Stimulated activated CD8-positive, alpha-beta memory T cell treated with anti-CD3 and anti-CD28 coated beads, Interleukin-15, amount 100 ng/mL, for 24 hours (primary cell): ENCODE results near the gene UBASH3B.

ENCODE experiments used
- DNase-seq: peaks from one replicate; pipeline ENCODE4 v3.0.0-alpha.2; 2020; ENCODE audit warnings: low read depth

Gene UBASH3B

DNA sequence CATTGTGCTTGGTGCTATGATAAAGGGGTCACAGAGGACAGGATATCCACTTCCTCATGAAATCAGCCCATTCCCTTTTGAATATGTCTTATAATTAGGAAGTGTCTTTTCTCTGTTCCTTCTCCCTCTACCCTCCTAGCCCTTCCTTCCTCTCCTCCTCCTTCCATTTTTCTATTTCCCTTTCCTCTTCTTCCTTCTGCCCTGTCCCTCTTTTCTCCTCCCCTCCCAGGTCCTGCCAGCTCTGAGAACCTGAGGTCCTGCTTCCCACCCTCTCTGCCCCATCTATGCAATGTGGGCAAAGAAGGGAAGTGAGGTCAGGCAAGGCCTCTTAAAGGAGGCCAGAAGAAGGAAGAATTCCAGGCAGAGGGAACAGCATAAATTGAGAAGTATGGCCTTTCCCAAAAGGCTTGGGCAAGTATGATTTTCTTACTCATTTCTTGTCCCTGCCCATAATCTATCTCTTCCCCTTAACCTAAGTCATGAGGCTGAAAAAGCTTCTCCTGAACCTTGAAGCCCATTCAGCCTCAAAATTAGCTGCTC lies 7.7 kb upstream of the UBASH3B start:
- DNase-seq, result no peak

GRCh38 chr11:122649116-122649515 lies 6.4 kb upstream of the UBASH3B start:
- no peak for DNase-seq

DNA sequence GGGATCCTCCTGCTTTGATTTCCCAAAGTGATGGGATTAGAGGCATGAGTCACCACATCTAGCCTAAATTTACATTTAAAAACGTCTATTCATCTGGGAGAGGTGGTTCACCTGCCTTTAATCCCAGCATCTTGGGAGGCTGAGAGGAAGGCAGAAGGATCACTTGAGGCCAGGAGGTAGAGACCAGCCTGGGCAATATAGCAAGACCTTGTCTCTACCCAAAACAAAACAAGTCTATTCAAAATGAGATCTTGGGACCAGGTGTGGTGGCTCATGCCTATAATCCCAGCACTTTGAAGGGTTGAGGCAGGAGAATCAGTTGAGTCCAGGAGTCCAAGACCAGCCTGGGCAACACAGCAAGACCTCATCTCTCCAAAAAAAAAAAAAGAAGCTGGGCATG lies 4.9 kb upstream of the UBASH3B start:
- no peak for DNase-seq

DNA sequence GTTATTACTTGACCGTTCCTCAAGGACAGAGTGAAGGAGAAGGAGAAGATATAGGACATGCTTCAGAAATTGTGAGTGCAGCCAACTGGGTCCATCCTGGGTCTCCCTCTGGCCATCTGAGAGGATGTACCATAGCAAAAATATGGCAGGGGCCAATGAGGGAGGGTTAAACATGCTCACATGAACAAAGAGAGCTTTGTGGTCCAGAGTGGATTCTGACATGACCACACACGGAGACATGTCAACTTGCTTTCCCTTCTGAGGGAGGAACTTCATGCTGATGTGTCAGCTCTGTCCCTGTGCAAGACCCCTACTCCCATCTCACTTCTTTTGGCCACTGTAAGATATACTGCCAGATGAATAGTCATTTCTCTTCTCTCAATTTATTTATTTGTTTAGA lies 3.0 kb upstream of the UBASH3B start:
- DNase-seq, result no peak

DNA sequence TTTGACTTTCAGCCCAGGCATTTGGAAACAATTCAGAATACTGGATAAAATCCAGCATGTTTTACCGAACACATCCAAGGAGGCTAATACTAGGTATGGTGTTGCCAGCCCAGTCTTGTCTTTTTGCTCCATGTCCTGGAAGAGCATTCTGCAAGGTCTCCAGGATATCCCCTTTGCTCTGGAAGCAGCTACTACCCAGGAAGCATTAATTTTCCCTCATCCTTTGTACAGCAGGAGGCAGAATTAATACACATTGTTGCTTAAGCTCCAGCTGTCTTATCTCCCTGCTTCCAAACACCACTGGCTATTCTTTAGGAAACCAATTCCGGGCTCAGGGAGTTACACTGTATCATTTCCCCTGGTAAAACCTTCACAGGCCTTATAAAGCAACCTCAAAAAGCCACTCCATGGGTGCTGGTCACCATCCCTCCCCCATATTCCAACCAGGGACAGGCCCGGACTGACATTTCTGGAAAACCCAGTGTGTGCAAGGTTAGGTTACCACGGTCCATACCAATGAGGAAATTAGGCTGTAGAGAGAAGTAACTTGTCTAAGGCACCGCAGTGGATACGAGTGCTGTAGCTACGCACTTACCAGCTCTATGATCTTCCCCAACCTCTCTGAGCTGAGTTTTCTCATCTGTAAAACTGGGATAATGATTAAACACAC lies 1.5 kb upstream of the UBASH3B start:
- DNase-seq, result no peak

DNA sequence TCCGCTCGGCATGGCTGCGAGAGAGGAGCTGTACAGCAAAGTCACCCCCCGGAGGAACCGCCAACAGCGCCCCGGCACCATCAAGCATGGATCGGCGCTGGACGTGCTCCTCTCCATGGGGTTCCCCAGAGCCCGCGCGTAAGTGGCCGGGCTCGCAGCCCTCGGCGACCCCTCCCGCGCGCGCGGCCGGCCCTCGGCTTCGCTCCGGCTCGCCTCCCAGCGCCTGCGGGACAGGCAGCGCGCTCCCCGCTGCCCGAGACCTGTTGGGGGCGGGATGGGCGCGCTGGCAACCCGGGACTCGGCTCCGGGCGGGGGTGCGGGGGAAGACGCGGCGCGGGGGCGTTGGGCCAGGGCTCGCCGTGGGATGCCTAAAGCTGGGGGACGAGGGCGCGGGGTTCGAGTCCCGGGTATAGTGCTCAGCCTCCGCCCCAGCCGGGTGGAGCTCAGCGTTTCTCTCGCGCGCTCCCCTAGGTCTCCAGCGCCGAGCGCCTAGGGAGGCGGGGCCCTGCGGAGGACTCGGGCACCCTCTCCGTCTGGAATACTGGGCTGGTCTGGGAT lies 630 bp downstream of the UBASH3B start:
- peak; percentile 11 for DNase-seq

DNA sequence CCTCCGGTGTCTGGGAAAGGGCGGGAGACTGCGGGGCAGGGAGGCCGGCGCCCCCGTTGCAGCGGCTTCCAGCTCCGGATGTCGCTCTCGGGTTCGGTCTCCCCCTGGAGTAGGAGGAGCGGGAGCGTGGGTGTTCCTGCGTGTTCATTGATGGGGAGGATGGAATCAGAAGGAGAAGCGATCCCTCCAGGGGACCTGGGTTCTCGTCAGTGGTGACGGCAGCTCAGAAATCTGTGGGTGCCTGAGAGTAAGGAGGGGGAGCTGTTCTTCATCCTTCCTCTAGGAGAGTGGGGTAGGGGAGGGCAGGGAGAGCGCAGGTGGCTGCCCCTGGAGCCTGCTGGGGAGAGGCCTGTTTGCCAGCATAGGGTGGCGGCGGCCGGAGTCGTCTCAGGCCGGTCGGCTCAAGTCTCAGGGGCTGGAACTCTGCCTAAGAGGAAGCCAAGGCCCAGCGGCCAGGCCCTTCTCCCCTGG lies 1.1 kb downstream of the UBASH3B start:
- DNase-seq, result no peak

DNA sequence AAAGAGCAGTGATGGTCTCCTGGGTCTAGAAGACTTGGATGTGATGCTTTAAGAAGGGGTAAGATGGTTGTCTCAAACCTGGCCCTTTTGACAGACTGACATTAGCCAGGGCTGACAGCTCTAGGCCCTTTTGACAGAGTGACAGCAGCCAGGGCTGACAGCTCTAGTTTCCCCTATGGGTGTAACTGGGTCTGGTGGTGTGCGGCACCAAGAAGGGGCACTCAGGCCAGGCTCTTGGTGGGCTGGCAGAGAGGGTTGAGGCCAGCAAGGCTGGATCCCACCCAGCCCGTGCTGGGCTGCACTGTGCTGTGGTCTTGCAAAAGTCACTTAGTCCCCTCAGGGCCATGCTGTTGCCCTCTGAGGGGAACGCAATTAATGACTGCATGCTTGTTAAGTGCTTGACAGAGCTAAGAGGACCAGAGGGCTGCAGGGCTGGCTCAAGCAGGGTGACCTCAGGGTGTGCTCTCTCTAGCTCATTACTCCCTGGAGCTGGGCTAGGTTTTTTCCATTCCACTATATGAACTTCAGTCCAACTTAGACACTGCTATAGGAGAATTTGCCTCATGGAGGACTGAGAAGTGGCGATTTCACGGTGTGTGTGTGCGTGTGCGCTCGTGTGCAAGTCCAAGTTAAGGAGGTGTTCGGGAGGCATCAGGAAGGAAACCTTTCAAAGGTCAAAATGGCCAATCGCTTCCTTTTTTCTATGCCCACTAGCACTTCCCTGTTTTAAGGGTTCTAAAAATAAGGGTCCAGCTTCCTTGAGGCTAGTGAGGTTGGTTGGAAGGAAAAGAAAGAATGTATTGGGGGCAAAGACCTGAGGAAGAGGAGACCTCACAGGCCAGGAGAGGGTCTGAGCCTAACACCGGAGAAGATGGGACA lies 4.4 kb downstream of the UBASH3B start:
- no peak for DNase-seq

GRCh38 chr11:122661182-122661945 lies 5.8 kb downstream of the UBASH3B start:
- DNase-seq, result no peak

DNA sequence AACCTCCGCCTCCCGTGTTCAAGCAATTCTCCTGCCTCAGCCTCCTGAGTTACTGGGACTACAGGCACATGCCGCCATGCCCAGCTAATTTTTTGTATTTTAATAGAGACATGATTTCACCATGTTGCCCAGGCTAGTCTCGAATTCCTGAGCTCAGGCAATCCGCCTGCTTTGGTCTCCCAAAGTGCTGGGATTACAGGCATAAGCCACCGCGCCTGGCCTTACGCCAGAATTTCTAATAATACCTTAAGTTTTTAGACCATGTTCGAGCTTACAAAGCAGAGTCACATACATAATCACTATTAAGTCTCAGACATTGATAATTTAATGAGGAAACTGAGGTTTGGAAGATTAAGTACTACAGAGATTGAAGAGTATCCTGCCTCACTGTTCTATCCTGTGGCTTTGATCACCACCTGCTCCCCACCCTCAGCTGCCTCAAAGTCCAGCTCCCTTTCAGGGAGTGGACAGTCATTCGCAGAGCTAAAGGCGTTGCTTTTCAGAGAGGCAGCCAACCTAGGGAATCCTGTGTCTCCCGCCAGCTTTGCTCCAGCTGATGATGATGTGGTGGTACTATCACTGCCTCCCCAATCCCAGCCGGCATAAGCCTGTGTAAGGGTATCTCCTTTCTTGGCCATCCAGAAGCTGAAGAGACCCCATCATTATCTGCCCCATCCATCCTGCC lies 7.7 kb downstream of the UBASH3B start:
- no peak for DNase-seq

DNA sequence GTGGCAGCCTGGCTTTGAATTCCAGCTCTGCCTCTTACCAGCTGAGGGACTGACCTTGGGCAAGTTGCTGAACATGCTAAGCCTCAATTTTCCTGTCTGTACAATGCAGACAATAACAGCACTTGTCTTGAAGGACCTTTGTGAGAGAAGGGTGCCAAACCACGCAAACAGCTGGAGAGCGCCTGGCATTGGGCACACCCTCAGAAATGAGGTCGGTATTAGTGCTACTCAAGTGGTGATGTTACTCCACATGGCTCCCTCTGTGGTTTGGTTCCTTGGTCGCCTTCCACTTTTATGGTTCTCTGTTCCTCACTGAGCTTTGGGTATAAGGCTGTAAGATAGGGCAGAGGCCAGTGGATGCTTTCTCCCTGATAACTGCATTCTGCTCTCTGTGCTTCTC lies 8.2 kb downstream of the UBASH3B start:
- DNase-seq, result no peak

- no peak for DNase-seq
These were observed 8.7 kb downstream of the UBASH3B start for GRCh38 chr11:122664188-122664587.

GRCh38 chr11:122665861-122666260 lies 10.3 kb downstream of the UBASH3B start:
- DNase-seq, result no peak

- DNase-seq, result no peak
These were observed 11.2 kb downstream of the UBASH3B start for GRCh38 chr11:122666743-122667142.

DNA sequence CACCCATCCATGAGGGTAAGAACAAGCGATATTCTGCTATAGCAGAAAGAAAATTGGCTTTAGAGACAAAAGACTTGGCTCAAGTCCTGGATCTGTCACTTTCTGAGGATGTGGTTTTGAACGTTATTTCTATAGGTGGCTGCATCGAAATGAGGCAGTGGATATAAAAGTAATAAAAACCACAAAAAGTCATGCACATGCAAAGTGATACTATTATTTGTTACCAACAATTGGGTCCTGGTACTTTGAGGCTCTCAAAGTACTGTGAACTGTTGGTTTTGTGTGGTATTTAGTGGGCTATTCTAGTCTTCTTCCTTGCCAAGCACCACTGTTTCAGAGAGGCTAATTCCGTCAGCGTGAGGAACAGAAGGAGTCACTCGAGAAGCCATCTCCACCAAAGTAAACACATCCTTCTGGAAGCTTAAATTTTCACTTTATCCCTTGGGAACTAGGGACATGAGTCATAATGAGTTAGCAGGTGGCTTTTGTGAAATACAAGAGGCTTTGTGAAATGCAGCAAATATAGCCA lies 13.1 kb downstream of the UBASH3B start:
- no peak for DNase-seq

DNA sequence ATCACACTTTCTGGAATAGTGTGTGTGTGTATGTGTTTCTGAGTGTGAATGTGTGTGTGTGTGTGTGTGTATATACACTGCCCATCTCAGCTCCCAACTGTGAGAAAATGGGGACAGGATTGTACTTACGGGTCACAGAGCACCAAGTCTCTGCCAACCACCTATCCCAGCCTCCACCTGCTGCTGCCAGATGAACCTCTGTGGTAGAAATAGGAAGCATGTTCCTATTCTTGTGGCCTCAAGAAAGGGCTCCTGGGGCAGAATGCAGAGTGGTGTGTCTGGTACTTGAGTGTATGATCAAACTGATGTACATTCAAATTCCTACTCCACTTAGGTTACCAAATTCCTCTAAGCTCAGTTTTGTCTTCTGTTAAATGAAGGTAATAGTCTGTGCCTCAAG lies 14.6 kb downstream of the UBASH3B start:
- no peak for DNase-seq

DNA sequence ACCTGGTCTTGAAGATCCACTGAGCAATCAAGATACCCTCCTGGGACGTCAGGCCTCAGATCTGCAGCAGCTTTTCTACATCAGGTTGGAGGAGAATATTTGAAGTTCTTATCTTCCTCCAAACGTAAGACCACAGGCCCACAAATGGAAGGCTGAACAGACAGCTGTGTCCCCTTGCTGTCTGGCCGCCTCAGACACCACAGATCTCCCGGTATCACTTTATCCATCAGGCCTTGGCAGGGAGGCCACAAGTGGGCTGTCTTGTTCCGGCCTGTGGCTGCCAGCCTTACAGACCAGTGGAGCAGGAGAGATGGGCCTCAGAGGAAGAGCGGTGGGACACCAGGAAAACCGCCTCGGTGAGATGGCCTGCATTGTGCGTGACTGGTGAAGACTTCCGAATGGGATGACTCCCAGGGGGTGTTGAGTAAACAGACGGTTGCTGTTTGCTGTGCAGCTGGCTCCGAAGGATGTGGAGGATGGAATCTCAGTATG lies 15.9 kb downstream of the UBASH3B start:
- DNase-seq, result no peak

DNA sequence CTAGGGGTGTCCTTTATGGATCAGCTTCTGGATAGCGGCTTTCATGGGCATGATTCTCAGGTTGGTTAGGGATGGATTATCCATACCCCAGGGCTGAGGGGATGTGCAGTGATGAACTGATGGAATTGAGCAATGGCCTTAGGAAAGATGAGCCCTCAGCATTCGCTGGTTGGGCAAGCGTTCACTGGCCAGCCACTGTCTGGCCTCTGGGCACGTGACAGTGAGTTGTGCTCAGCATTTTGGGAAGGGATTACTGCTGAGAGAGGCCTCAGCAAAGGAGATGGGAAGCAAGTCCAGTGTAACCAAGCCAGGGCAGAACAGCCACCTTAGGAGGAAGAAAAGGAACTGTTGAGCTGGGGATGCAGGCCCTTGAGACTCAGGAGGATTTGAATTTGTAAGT lies 17.4 kb downstream of the UBASH3B start:
- DNase-seq, result no peak

DNA sequence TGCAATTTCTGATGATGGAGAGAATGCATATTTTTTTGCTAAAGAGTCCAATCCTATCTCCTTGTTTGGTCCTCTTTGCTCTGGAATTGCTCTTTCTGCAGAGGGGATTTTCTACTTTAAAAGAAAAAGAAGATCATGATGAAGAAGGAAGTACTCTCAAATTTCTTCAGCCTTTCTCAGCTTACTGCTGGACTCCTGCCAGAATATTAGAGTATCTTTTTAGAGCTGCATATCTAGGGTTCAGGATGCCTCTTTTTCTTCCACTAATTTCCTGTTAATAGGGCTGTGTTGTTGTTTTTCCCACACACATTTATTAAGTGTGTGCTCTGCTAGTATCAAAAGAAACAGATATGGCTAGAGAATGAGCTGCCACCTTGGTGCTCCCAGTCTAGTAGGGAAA lies 18.2 kb downstream of the UBASH3B start:
- DNase-seq, result no peak

GRCh38 chr11:122676638-122677037 lies 21.1 kb downstream of the UBASH3B start:
- no peak for DNase-seq

GRCh38 chr11:122677256-122677655 lies 21.7 kb downstream of the UBASH3B start:
- no peak for DNase-seq
